ENCODE data around the gene MEIOB. TPM values are rescaled to one million over a fixed set of nuclear protein-coding genes. Genes with fewer than 3 reads are reported as not detected.

The MEIOB gene
- polyA plus RNA-seq, 1 of the 3 experiments (the other 2 are of a cell fraction): not detected

GRCh38 chr16:1791256-1791942 is 80.6 kb downstream of the MEIOB start:
- H3K27me3 ChIP-seq (ENCODE audit: insufficient read depth): no peaks in the 10 kb centered on the region
- no peak for TF ChIP-seq PBX3 (IDR thresholded peaks at IDR 0.05)
- no peak for TF ChIP-seq IRF3 (IDR thresholded peaks at IDR 0.05; ENCODE audit: low read depth, low read length)
- no peak for TF ChIP-seq RXRA (IDR thresholded peaks at IDR 0.05; ENCODE audit: borderline replicate concordance, low read depth)
- TF ChIP-seq TAF1 (IDR thresholded peaks at IDR 0.05; ENCODE audit: borderline replicate concordance, low read depth, low read length): no peak
- no peak for TF ChIP-seq FOXJ3 (CRISPR knock-in tag; IDR thresholded peaks at IDR 0.05)
- no peak for TF ChIP-seq REST (IDR thresholded peaks at IDR 0.05; ENCODE audit: low read depth, low read length)
- no peak for TF ChIP-seq EP300 (IDR thresholded peaks at IDR 0.05; ENCODE audit: borderline replicate concordance in 1 of 2, low read depth in 1 of 2, low read length in 1 of 2)
- TF ChIP-seq NRF1 (IDR thresholded peaks at IDR 0.05; ENCODE audit: low read depth, low read length): no peak
- no peak for TF ChIP-seq CHD2 (IDR thresholded peaks at IDR 0.05; ENCODE audit: low read length, partially characterized antibody)
- no peak for TF ChIP-seq GATA2 (CRISPR knock-in tag; IDR thresholded peaks at IDR 0.05)
- no peak for TF ChIP-seq YY1 (IDR thresholded peaks at IDR 0.05; ENCODE audit: low read depth)
- no peak for TF ChIP-seq TCF12 (IDR thresholded peaks at IDR 0.05)
- TF ChIP-seq ZBTB33 (IDR thresholded peaks at IDR 0.05; ENCODE audit: borderline replicate concordance, low read depth): no peak
- TF ChIP-seq RFX5 (IDR thresholded peaks at IDR 0.05; ENCODE audit: low read length): no peak
- no peak for TF ChIP-seq USF2 (IDR thresholded peaks at IDR 0.05; ENCODE audit: borderline replicate concordance, low read depth, low read length)
- TF ChIP-seq USF1 (IDR thresholded peaks at IDR 0.05; ENCODE audit: borderline replicate concordance, low read depth): no peak
- TF ChIP-seq GABPA (IDR thresholded peaks at IDR 0.05; ENCODE audit: low read depth): no peak
- POLR2A ChIA-PET: interaction anchor here (2.1 kb wide), 1 partner anchor 9 kb away, joined by 8 read pairs; the partner anchor contains the start of genes NUBP2 and SPSB3
- H3K4me3 ChIP-seq (ENCODE audit: low read depth in 2 of 2, low read length in 1 of 2): no peak overlapping the region
- no peak overlapping the region for H2AFZ ChIP-seq (ENCODE audit: low read depth)
- peaks cover 0 to 42% of the 10 kb centered on the region in 2 experiments for H3K36me3 ChIP-seq (replicated peaks in 1 of 2; ENCODE audit: control insufficient read depth in 1 of 2, insufficient read depth in 2 of 2, low read length in 1 of 2)
- CTCF ChIA-PET: interaction anchor here (0.7 kb wide), 1 partner anchor 9 kb away, joined by 3 read pairs; the partner anchor contains the start of genes NUBP2 and SPSB3
- WGBS (ENCODE audit: low lambda C conversion rate): 93% methylated on average over 5 of the region's 53 CpGs
- no peaks in the 10 kb centered on the region; a peak in 1 of 4 replicates for H3K4me1 ChIP-seq (ENCODE audit: control insufficient read depth in 1 of 2, insufficient read depth in 2 of 2, low read depth in 1 of 2, low read length in 1 of 2)
- H3K9ac ChIP-seq: no peak overlapping the region
- DNase-seq: no peak
- H3K27ac ChIP-seq (ENCODE audit: low read depth in 2 of 2, low read length in 1 of 2): no peak overlapping the region
- H3K9me3 ChIP-seq: no peaks in the 10 kb centered on the region
- H4K20me1 ChIP-seq (ENCODE audit: insufficient read depth): 0 out of 2 replicates have a peak, but pooled peaks cover 3% of the 10 kb centered on the region
- H3K79me2 ChIP-seq (ENCODE audit: insufficient read depth): peaks cover 5% of the 10 kb centered on the region; the same call in 1 of the 2 replicates
- H3K4me2 ChIP-seq: no peak overlapping the region
- H3F3A ChIP-seq (replicated peaks; ENCODE audit: insufficient read depth): no peaks in the 10 kb centered on the region
- no peaks in the 10 kb centered on the region for H3K9me2 ChIP-seq

Data from SK-N-SH (cell line).